RWPE1 (cell line): ENCODE measurements around the gene EBNA1BP2.
"Not testable (repeated sequence)": the region's sequence is repeated elsewhere in the genome, so short reads cannot be mapped to it uniquely, and the experiment has no call there.

ENCODE experiments used
- CTCF ChIA-PET: fragments of 350-600 bp; sonication (Branson Sonifier 250); formaldehyde crosslinking; extraction: SDS; loops from one replicate; lab custom pipeline; 2021; lab: Yijun Ruan, JAX
- POLR2A ChIA-PET: fragments of 400-600 bp; formaldehyde crosslinking; extraction: SDS; loops from one replicate; lab custom pipeline; 2020; ENCODE audit warnings: antibody characterized with exemption; ENCODE audit not compliant: low non-redundant PET; lab: Yijun Ruan, JAX
- DNase-seq: peaks from one replicate; pipeline ENCODE4 v3.0.0; 2012; ENCODE audit warnings: low spot score
- H3K27ac ChIP-seq: fragments of 450-650 bp; 2 replicates; pipeline ENCODE4 v1.5.1; 2017
- CTCF ChIP-seq: fragments of 450-650 bp; conservative IDR thresholded peaks from 2 replicates; pipeline ENCODE4 v1.5.1; 2017; ENCODE audit warnings: low read depth, mild to moderate bottlenecking

The EBNA1BP2 gene

GRCh38 chr1:43134068-43134467, 38.0 kb downstream of the EBNA1BP2 start:
- POLR2A ChIA-PET: no interaction called here
- H3K27ac ChIP-seq: no peak overlapping the region
- no peak for DNase-seq
- CTCF ChIA-PET: no interaction called here
- TF ChIP-seq CTCF: no peak

GRCh38 chr1:43129426-43129825, 42.7 kb downstream of the EBNA1BP2 start:
- CTCF ChIA-PET: no interaction called here
- no peak for DNase-seq
- no peak overlapping the region for H3K27ac ChIP-seq
- POLR2A ChIA-PET: no interaction called here
- no peak for TF ChIP-seq CTCF

- ChIA-PET CTCF (no interaction called here), POLR2A (no interaction called here)
- TF ChIP-seq CTCF: no peak
- no peak overlapping the region for H3K27ac ChIP-seq
- no peak for DNase-seq
Measured at GRCh38 chr1:43128816-43129215, 43.3 kb downstream of the EBNA1BP2 start.

- ChIA-PET POLR2A (interaction anchor here (1.2 kb wide), 1 partner anchor 49 kb away, joined by 4 read pairs; the partner anchor contains the start of gene EBNA1BP2), CTCF (no interaction called here)
- no peak for DNase-seq
- no peak overlapping the region for H3K27ac ChIP-seq
- TF ChIP-seq CTCF: no peak
Measured at GRCh38 chr1:43123031-43123430, 49.1 kb downstream of the EBNA1BP2 start.

- ChIA-PET POLR2A (interaction anchor here (0.7 to 0.9 kb wide), 2 partner anchors 175 to 1385 kb away, joined by 3 to 11 read pairs; no protein-coding TSS in a partner anchor), CTCF (interaction anchor here (0.7 to 0.8 kb wide), 2 partner anchors 31 to 48 kb away, joined by 5 to 7 read pairs; no protein-coding TSS in a partner anchor)
- TF ChIP-seq CTCF: no peak
- DNase-seq: peak; percentile 33
- peak overlapping the region; percentile 74 for H3K27ac ChIP-seq
Measured at GRCh38 chr1:43121256-43121900, 50.7 kb downstream of the EBNA1BP2 start.

- H3K27ac ChIP-seq: peak overlapping the region; percentile 93
- POLR2A ChIA-PET: not testable (repeated sequence)
- peak; percentile 54 for DNase-seq
- CTCF ChIA-PET: interaction anchor here (0.6 kb wide), 2 partner anchors 183 to 350 kb away, joined by 4 to 5 read pairs; no protein-coding TSS in a partner anchor
Measured at GRCh38 chr1:43119928-43120586, 52.0 kb downstream of the EBNA1BP2 start.
